CD4-positive, alpha-beta T cell (primary cell): ENCODE results near the gene CLSTN2. TPM values are rescaled to one million over a fixed set of nuclear protein-coding genes. Genes with fewer than 3 reads are reported as not detected.

Experiments used
- ATAC-seq: fragments of 200-7000 bp; cut with Tn5 transposase; one replicate; pipeline ENCODE4 v1.10.0; 2022; ENCODE audit warnings: mild to moderate bottlenecking; ENCODE audit not compliant: poor library complexity
- CTCF ChIA-PET: fragments of 350-600 bp; sonication (Branson Sonifier 250); formaldehyde crosslinking; loops from one replicate; lab custom pipeline; 2021; ENCODE audit warnings: antibody characterized with exemption, inconsistent platforms; lab: Charles Lee
- POLR2A ChIA-PET: fragments of 350-600 bp; sonication (Branson Sonifier 250); formaldehyde crosslinking; loops from one replicate; lab custom pipeline; 2021; ENCODE audit warnings: antibody characterized with exemption, inconsistent platforms; lab: Charles Lee
- DNase-seq, 14 experiments: peaks; one replicate each; pipeline ENCODE4 v3.0.0-alpha.2; 2013 to 2020; ENCODE audit warnings: mixed read lengths in 2 of 14
- H3K27ac ChIP-seq, 2 donors: one replicate each; pipeline versions ENCODE4 v1.5.1 to v1.7.0; 2013; ENCODE audit warnings: low read length in 2 of 2, low read depth in 1 of 2, mild to moderate bottlenecking in 1 of 2
- H3K27me3 ChIP-seq, 2 experiments: 1 replicate in 1 of 2; 2 replicates in 1 of 2; pipeline versions ENCODE4 v1.6.1 to v1.7.0; 2013; ENCODE audit warnings: low read length in 2 of 2, control low read depth in 1 of 2, mild to moderate bottlenecking in 1 of 2, moderate library complexity in 1 of 2; ENCODE audit not compliant: insufficient read depth in 2 of 2, control insufficient read depth in 1 of 2
- H3K36me3 ChIP-seq: one replicate; pipeline ENCODE4 v1.6.1; 2013; ENCODE audit warnings: low read length, control low read depth; ENCODE audit not compliant: insufficient read depth
- H3K4me1 ChIP-seq: one replicate; pipeline ENCODE4 v1.6.1; 2013; ENCODE audit warnings: low read length, control low read depth; ENCODE audit not compliant: insufficient read depth
- H3K4me3 ChIP-seq: one replicate; pipeline ENCODE4 v1.5.1; 2013; ENCODE audit warnings: mild to moderate bottlenecking, low read length, moderate library complexity
- H3K9me3 ChIP-seq, 2 experiments: 1 replicate in 1 of 2; 2 replicates in 1 of 2; pipeline versions ENCODE4 v1.6.1 to v1.7.0; 2013; ENCODE audit warnings: low read length in 2 of 2, mild to moderate bottlenecking in 2 of 2, control low read depth in 1 of 2, moderate library complexity in 1 of 2; ENCODE audit not compliant: control insufficient read depth in 1 of 2, insufficient read depth in 1 of 2
- H3K27ac Mint-ChIP-seq: one replicate; pipeline ENCODE4 v1.8.0; 2020; ENCODE audit warnings: mixed read lengths
- H3K27me3 Mint-ChIP-seq: one replicate; pipeline ENCODE4 v1.8.0; 2021; ENCODE audit warnings: mixed read lengths
- H3K36me3 Mint-ChIP-seq: one replicate; pipeline ENCODE4 v1.8.0; 2021; ENCODE audit warnings: low read depth, mixed read lengths
- H3K4me1 Mint-ChIP-seq: one replicate; pipeline ENCODE4 v1.8.0; 2021; ENCODE audit warnings: low read depth, mixed read lengths
- H3K4me3 Mint-ChIP-seq: one replicate; pipeline ENCODE4 v1.8.0; 2020; ENCODE audit warnings: mild to moderate bottlenecking, mixed read lengths
- H3K9me3 Mint-ChIP-seq: one replicate; pipeline ENCODE4 v1.8.0; 2020; ENCODE audit warnings: mixed read lengths
- CTCF ChIP-seq: fragments of 200-600 bp; IDR thresholded peaks from one replicate; pipeline ENCODE4 v1.8.0; 2022; ENCODE audit warnings: antibody characterized with exemption, mild to moderate bottlenecking
- intact Hi-C, 2 experiments: fragments of 100-400 bp; cut with DNase I in 1 of 2; cut with micrococcal nuclease in 1 of 2; formaldehyde crosslinking; loops; one replicate each; pipeline versions ENCODE4 v1.15.1 to v1.9.0; 2023 to 2025; cut with DNase I, micrococcal nuclease
- total RNA-seq, 174 experiments: library from RNA in 2 of 174; stranded (reverse) in 2 of 174; gene quantifications; one replicate each; pipeline ENCODE4 v1.2.3 and lab custom pipeline; 2021 to 2026

Gene CLSTN2
- total RNA-seq, 2 experiments from 2014 or later, result not detected

- no peak overlapping the region for H3K4me3 Mint-ChIP-seq
- H3K9me3 ChIP-seq, result peaks cover 0 to 3% of the 10 kb centered on the region in 2 experiments
- no peaks in the 10 kb centered on the region for H3K36me3 ChIP-seq
- H3K4me1 ChIP-seq, result no peaks in the 10 kb centered on the region
- intact Hi-C loops, result no loop called here
- TF ChIP-seq CTCF, result no peak
- H3K27me3 Mint-ChIP-seq, result peaks cover 4% of the 10 kb centered on the region
- H3K27ac ChIP-seq, result no peak overlapping the region
- ATAC-seq, result no peak
- H3K4me1 Mint-ChIP-seq, result no peaks in the 10 kb centered on the region
- no peaks in the 10 kb centered on the region for H3K27me3 ChIP-seq
- no peak overlapping the region for H3K27ac Mint-ChIP-seq
- H3K9me3 Mint-ChIP-seq, result no peaks in the 10 kb centered on the region
- H3K36me3 Mint-ChIP-seq, result no peaks in the 10 kb centered on the region
- ChIA-PET CTCF (no interaction called here), POLR2A (no interaction called here)
- DNase-seq, result no peak
- no peak overlapping the region for H3K4me3 ChIP-seq
Measured at GRCh38 chr3:140343211-140344081, 408.5 kb downstream of the CLSTN2 start.

GRCh38 chr3:140344082-140344454, 409.1 kb downstream of the CLSTN2 start:
- ChIA-PET POLR2A (no interaction called here), CTCF (no interaction called here)
- ATAC-seq, result no peak
- Mint-ChIP-seq H3K27me3 (peaks cover 11% of the 10 kb centered on the region), H3K4me3 (no peak overlapping the region), H3K9me3 (no peaks in the 10 kb centered on the region), H3K27ac (no peak overlapping the region), H3K4me1 (no peaks in the 10 kb centered on the region), H3K36me3 (no peaks in the 10 kb centered on the region)
- no peaks in the 10 kb centered on the region for H3K36me3 ChIP-seq
- H3K27ac ChIP-seq, result no peak overlapping the region
- no peak for TF ChIP-seq CTCF
- DNase-seq, result no peak
- no peaks in the 10 kb centered on the region for H3K9me3 ChIP-seq
- H3K4me3 ChIP-seq, result no peak overlapping the region
- no peaks in the 10 kb centered on the region for H3K4me1 ChIP-seq
- no peaks in the 10 kb centered on the region for H3K27me3 ChIP-seq
- intact Hi-C loops, result no loop called here

GRCh38 chr3:140344601-140345205, 409.7 kb downstream of the CLSTN2 start:
- no peak for TF ChIP-seq CTCF
- Histone ChIP-seq H3K27me3 (no peaks in the 10 kb centered on the region), H3K4me1 (no peaks in the 10 kb centered on the region), H3K27ac (no peak overlapping the region), H3K9me3 (no peaks in the 10 kb centered on the region), H3K36me3 (no peaks in the 10 kb centered on the region), H3K4me3 (no peak overlapping the region)
- ATAC-seq (no peak), DNase-seq (no peak)
- Mint-ChIP-seq H3K27me3 (peaks cover 13% of the 10 kb centered on the region), H3K4me1 (no peaks in the 10 kb centered on the region), H3K9me3 (no peaks in the 10 kb centered on the region), H3K27ac (no peak overlapping the region), H3K4me3 (no peak overlapping the region), H3K36me3 (no peaks in the 10 kb centered on the region)
- POLR2A ChIA-PET, result no interaction called here
- CTCF ChIA-PET, result no interaction called here
- intact Hi-C loops, result no loop called here
